HL-60 (cell line): ENCODE results near the gene FMNL2.

ENCODE experiments used
- DNase-seq, 2 experiments: peaks; one replicate each; pipeline ENCODE4 v3.0.0-alpha.2; 2010 to 2020; ENCODE audit warnings: low read depth in 1 of 2, low spot score in 1 of 2
- H3K27ac ChIP-seq: fragments of 250-450 bp; sonication (Bioruptor Pico); replicated peaks from 2 replicates; pipeline ENCODE4 v1.5.1; 2020; ENCODE audit warnings: mild to moderate bottlenecking, moderate library complexity
- H3K27me3 ChIP-seq: fragments of 250-450 bp; sonication (Bioruptor Pico); 2 replicates; pipeline ENCODE4 v1.5.1; 2021; ENCODE audit warnings: mild to moderate bottlenecking, moderate library complexity; ENCODE audit not compliant: insufficient read depth, poor library complexity, severe bottlenecking
- H3K4me3 ChIP-seq: replicated peaks from 2 replicates; pipeline ENCODE4 v1.5.1; 2011; ENCODE audit warnings: mild to moderate bottlenecking, control low read depth, low read length; ENCODE audit not compliant: insufficient read depth
- GABPA ChIP-seq: IDR thresholded peaks from 2 replicates; pipeline ENCODE4 v1.6.1; 2012; ENCODE audit warnings: low read depth
- POLR2AphosphoS5 ChIP-seq: IDR thresholded peaks from 2 replicates; pipeline ENCODE4 v1.6.1; 2012; ENCODE audit warnings: low read depth
- SPI1 ChIP-seq: IDR thresholded peaks from 2 replicates; pipeline ENCODE4 v1.6.1; 2012; ENCODE audit warnings: low read depth, mild to moderate bottlenecking, borderline replicate concordance
- TF ChIP-seq, protein P1 (sequence below): IDR thresholded peaks from 2 replicates; pipeline ENCODE4 v1.6.1; 2012; ENCODE audit warnings: low read depth; ENCODE audit not compliant: insufficient replicate concordance
- TF ChIP-seq, protein P2 (sequence below): IDR thresholded peaks from one replicate; pipeline ENCODE4 v1.5.1; 2011; ENCODE audit warnings: low read length, control low read depth, inconsistent platforms; ENCODE audit not compliant: insufficient read depth

The FMNL2 gene

DNA sequence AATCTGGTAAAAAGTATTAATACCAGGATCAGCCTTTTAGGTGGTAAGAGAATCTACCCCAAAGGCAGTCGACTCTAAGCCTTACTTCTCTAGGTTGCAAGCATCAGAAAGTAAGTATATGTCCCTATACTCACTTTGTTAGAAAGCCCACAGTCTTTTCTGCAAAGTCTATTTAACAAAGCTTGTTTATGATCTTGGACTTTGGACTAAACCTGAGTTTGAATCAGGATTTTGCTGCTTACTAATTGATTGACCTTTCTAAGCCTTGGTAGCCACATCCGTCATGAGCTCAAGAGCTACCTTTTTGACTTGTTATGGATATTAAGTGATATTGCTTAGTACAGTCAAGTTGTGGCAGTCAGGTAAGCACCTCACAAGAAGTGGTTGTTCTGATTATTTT, 18.4 kb downstream of the FMNL2 start:
- H3K27ac ChIP-seq: no peak overlapping the region
- no peak overlapping the region for H3K4me3 ChIP-seq
- no peak for DNase-seq
- TF ChIP-seq, protein P1, sequence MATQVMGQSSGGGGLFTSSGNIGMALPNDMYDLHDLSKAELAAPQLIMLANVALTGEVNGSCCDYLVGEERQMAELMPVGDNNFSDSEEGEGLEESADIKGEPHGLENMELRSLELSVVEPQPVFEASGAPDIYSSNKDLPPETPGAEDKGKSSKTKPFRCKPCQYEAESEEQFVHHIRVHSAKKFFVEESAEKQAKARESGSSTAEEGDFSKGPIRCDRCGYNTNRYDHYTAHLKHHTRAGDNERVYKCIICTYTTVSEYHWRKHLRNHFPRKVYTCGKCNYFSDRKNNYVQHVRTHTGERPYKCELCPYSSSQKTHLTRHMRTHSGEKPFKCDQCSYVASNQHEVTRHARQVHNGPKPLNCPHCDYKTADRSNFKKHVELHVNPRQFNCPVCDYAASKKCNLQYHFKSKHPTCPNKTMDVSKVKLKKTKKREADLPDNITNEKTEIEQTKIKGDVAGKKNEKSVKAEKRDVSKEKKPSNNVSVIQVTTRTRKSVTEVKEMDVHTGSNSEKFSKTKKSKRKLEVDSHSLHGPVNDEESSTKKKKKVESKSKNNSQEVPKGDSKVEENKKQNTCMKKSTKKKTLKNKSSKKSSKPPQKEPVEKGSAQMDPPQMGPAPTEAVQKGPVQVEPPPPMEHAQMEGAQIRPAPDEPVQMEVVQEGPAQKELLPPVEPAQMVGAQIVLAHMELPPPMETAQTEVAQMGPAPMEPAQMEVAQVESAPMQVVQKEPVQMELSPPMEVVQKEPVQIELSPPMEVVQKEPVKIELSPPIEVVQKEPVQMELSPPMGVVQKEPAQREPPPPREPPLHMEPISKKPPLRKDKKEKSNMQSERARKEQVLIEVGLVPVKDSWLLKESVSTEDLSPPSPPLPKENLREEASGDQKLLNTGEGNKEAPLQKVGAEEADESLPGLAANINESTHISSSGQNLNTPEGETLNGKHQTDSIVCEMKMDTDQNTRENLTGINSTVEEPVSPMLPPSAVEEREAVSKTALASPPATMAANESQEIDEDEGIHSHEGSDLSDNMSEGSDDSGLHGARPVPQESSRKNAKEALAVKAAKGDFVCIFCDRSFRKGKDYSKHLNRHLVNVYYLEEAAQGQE: no peak
- TF ChIP-seq, protein P2, sequence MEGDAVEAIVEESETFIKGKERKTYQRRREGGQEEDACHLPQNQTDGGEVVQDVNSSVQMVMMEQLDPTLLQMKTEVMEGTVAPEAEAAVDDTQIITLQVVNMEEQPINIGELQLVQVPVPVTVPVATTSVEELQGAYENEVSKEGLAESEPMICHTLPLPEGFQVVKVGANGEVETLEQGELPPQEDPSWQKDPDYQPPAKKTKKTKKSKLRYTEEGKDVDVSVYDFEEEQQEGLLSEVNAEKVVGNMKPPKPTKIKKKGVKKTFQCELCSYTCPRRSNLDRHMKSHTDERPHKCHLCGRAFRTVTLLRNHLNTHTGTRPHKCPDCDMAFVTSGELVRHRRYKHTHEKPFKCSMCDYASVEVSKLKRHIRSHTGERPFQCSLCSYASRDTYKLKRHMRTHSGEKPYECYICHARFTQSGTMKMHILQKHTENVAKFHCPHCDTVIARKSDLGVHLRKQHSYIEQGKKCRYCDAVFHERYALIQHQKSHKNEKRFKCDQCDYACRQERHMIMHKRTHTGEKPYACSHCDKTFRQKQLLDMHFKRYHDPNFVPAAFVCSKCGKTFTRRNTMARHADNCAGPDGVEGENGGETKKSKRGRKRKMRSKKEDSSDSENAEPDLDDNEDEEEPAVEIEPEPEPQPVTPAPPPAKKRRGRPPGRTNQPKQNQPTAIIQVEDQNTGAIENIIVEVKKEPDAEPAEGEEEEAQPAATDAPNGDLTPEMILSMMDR: no peak
- TF ChIP-seq GABPA (no peak), POLR2AphosphoS5 (no peak), SPI1 (no peak)
- no peaks in the 10 kb centered on the region for H3K27me3 ChIP-seq

DNA sequence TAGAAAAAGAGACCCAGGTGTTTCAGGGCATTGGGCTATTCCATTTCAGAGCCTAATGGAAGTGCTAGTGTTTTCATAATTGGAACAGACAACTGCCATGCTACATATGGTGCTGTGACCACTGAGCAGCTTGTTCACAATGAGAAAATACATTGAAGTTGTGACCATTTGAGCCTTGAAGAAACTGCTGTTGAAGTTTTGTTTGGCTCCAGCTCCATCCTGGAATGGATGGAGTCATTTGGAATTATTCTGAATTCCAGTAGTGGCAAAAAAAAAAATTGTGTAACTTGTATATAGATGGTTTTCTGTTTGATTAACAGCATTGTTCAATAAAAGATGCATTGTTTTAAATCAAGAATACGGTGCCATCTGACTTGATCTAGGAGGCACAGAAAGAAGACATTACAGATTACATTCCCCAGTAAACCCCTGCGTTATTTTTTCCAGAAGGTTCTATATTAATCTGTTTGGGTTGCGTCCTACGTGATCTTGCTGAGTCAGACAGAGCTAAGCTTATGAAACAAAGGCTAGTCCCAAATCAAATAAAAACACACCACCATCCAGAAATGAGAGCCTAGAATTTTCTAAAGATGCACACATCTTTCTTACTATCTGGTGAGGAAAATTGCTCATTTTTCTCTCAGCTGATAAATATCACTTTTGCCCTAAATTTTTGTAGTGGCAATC, 19.2 kb downstream of the FMNL2 start:
- DNase-seq: no peak
- no peak for TF ChIP-seq SPI1
- TF ChIP-seq, protein P2: no peak
- TF ChIP-seq, protein P1: no peak
- no peak for TF ChIP-seq GABPA
- TF ChIP-seq POLR2AphosphoS5: no peak
- Histone ChIP-seq H3K27ac (no peak overlapping the region), H3K4me3 (no peak overlapping the region), H3K27me3 (no peaks in the 10 kb centered on the region)

DNA sequence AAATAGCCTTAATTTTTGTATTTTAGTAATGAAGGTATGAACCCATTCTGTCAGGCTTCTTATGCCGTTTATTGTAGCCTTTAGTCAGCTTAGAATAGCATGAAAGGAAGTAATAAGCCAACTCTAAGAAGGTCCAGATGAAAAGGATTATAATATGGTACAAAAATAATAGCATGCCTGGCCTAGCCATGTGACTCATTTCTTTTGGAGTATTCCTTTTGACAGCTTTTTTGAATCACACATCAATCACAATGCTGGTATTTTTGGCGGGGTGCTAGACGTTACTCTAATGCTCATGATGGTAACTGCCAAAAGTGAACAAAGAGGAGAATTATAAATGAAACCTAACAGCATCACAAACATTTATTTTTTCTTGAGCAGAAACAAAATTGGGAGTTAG, 19.9 kb downstream of the FMNL2 start:
- Histone ChIP-seq H3K27ac (no peak overlapping the region), H3K4me3 (no peak overlapping the region), H3K27me3 (no peaks in the 10 kb centered on the region)
- DNase-seq: no peak
- TF ChIP-seq, protein P1: no peak
- no peak for TF ChIP-seq SPI1
- TF ChIP-seq GABPA: no peak
- no peak for TF ChIP-seq POLR2AphosphoS5
- TF ChIP-seq, protein P2: no peak
